ENCODE data around the gene SPTBN5. TPM values are rescaled to one million over a fixed set of nuclear protein-coding genes. Genes with fewer than 3 reads are reported as not detected.

Gene SPTBN5
- total RNA-seq, 1 experiment from 2014 or later = 0.96 TPM

- Histone ChIP-seq H3K4me1 (ENCODE audit: control insufficient read depth in 1 of 2, insufficient read depth in 2 of 2, low read length in 2 of 2) (peaks cover 40 to 94% of the 10 kb centered on the region in 2 experiments), H4K20me1 (ENCODE audit: insufficient read depth) (no peaks in the 10 kb centered on the region), H3K27me3 (ENCODE audit: insufficient read depth, low read length) (no peaks in the 10 kb centered on the region), H2AFZ (ENCODE audit: low read depth, low read length, poor library complexity, severe bottlenecking) (no peak overlapping the region), H3K9me3 (ENCODE audit: control insufficient read depth in 1 of 2, insufficient read depth in 1 of 2, low read depth in 1 of 2, low read length in 2 of 2) (no peaks in the 10 kb centered on the region), H3K9me2 (ENCODE audit: insufficient read depth) (no peaks in the 10 kb centered on the region), H3K27ac (ENCODE audit: low read depth, low read length) (no peak overlapping the region), H3K36me3 (ENCODE audit: control insufficient read depth in 1 of 2, insufficient read depth in 2 of 2, low read length in 2 of 2) (peaks cover 0 to 7% of the 10 kb centered on the region in 2 experiments; a peak in 1 of 4 replicates), H3K4me3 (replicated peaks in 1 of 2; ENCODE audit: low read depth in 1 of 2, low read length in 2 of 2) (no peak overlapping the region), H3K4me2 (ENCODE audit: low read length) (no peak overlapping the region), H3K79me2 (ENCODE audit: insufficient read depth, low read length) (peaks cover 49% of the 10 kb centered on the region; the same call in 1 of the 2 replicates), H3K9ac (ENCODE audit: low read length) (no peak overlapping the region)
- TF ChIP-seq JUND (IDR thresholded peaks at IDR 0.05) (no peak), ZNF274 (IDR thresholded peaks at IDR 0.05; ENCODE audit: low read depth, low read length) (no peak), POLR2A (IDR thresholded peaks at IDR 0.05; ENCODE audit: borderline replicate concordance, extremely low read depth, insufficient read depth, insufficient read length) (no peak), ZBTB33 (IDR thresholded peaks at IDR 0.05; ENCODE audit: extremely low read depth, insufficient replicate concordance, low read length) (no peak), SP1 (IDR thresholded peaks at IDR 0.05; ENCODE audit: low read depth) (no peak), REST (IDR thresholded peaks at IDR 0.05; ENCODE audit: low read depth) (no peak), CTCF (IDR thresholded peaks at IDR 0.05 in 2 of 3, conservative IDR thresholded peaks at IDR 0.05 in 1 of 3; ENCODE audit: borderline replicate concordance in 1 of 3, insufficient read depth in 1 of 3, low read depth in 2 of 3, low read length in 2 of 3) (no peak), FOSL1 (IDR thresholded peaks at IDR 0.05; ENCODE audit: low read depth) (no peak), CEBPB (IDR thresholded peaks at IDR 0.05; ENCODE audit: low read depth) (no peak), RAD21 (IDR thresholded peaks at IDR 0.05; ENCODE audit: low read depth) (no peak), TCF7L2 (IDR thresholded peaks at IDR 0.05; ENCODE audit: borderline replicate concordance, extremely low read depth, insufficient read depth, insufficient read length) (no peak), POLR2AphosphoS5 (IDR thresholded peaks at IDR 0.05; ENCODE audit: low read depth, low read length) (no peak), ZFX (IDR thresholded peaks at IDR 0.05) (no peak), SIN3A (IDR thresholded peaks at IDR 0.05; ENCODE audit: low read depth) (no peak)
- ChIA-PET RAD21 (ENCODE audit: low non-redundant PET in 1 of 2, low total read pairs in 2 of 2, uncharacterized antibody in 2 of 2, unreplicated experiment in 2 of 2) (no interaction called here), POLR2A (interaction anchor here (1.7 kb wide), 1 partner anchor 29 kb away, joined by 7 read pairs; the partner anchor contains the start of gene EHD4), CTCF (no interaction called here)
- BruUV-seq (replicated peaks) = no TSS peak
- intact Hi-C loops (cut with micrococcal nuclease) = no loop called here
- ATAC-seq = no peak
- DNase-seq (ENCODE audit: low read depth, low spot score) = no peak
These were observed 49.0 kb upstream of the SPTBN5 start for GRCh38 chr15:41942886-41943285.

Data from HCT116 (cell line).